Subcutaneous adipose tissue (tissue), 4 donors: Measurements from ENCODE around the gene INPP4B. TPM values are rescaled to one million over a fixed set of nuclear protein-coding genes. Genes with fewer than 3 reads are reported as not detected.

Source experiments
- CTCF ChIP-seq: fragments of 450-650 bp; IDR thresholded peaks from one replicate; pipeline ENCODE4 v1.5.1; 2016; ENCODE audit warnings: low read depth, mild to moderate bottlenecking, control low read depth, antibody characterized with exemption, moderate library complexity
- total RNA-seq, 4 donors: library from RNA; depleted of rRNA; stranded (reverse); fragments of >200 nt; gene quantifications; one replicate each; pipeline ENCODE4 v1.1.0, GENCODE V29; 2016

The INPP4B gene
- total RNA-seq, 4 donors from 2014 or later, result 14.3 to 28.1 (median 24.6) TPM

- TF ChIP-seq CTCF, result no peak
Observed at GRCh38 chr4:142311916-142312315, 534.2 kb downstream of the INPP4B start.

GRCh38 chr4:142309772-142310171, 536.3 kb downstream of the INPP4B start:
- no peak for TF ChIP-seq CTCF

- no peak for TF ChIP-seq CTCF
Observed at GRCh38 chr4:142307857-142308256, 538.2 kb downstream of the INPP4B start.

DNA sequence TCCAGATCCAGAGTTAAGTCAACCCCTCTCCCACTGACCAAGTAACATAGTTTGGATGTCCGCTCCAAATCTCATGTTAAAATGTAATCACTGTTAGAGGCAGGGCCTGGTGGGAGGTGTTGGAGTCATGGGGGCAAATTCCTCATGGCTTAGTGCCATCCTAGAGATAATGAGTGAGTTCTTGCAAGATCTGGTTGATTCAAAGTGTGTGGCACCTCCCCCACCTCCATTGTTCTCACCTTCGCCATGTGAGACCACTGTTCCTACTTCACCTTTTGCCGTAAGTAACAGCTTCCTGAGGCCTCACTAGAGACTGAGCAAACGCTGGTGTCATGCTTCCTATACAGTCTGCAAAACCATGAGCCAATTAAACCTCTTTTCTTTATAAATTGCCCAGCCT, 548.8 kb downstream of the INPP4B start:
- no peak for TF ChIP-seq CTCF

DNA sequence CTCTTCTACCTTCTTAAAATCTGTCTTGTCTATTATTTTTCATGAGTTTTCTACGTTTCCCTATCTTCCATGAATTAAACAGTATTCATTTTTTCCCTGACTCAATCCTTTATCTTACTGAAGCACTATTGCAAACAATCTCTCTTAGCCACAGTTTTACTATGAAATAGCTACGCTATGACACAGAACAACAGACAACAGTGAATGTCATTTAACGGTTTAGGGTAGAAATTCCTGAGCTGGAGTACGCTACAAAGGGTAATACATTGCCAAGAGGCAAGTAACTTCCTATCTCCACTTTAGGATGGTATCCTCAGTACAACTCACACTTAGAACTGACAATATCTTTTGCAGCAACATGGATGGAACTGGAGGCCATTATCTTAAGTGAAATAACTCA, 552.6 kb downstream of the INPP4B start:
- no peak for TF ChIP-seq CTCF

DNA sequence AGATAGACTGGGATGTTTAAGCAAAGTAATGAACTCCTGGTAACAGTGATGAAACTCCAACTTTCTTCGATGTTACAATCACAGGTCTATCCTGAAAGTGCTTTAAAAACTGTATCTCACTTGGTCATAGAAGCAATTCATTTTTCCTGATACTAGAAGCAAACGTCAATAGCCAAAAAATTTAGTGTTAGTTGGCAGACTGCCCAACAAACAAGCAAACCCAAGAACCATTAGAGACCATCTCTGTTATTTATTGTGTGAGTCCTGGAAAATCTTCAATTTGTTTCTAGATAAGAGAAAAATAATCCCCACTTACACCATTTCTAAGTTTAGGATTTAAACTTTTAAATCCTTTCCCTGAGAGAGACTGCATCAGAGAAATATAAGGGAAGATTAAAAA, 553.9 kb downstream of the INPP4B start:
- no peak for TF ChIP-seq CTCF

DNA sequence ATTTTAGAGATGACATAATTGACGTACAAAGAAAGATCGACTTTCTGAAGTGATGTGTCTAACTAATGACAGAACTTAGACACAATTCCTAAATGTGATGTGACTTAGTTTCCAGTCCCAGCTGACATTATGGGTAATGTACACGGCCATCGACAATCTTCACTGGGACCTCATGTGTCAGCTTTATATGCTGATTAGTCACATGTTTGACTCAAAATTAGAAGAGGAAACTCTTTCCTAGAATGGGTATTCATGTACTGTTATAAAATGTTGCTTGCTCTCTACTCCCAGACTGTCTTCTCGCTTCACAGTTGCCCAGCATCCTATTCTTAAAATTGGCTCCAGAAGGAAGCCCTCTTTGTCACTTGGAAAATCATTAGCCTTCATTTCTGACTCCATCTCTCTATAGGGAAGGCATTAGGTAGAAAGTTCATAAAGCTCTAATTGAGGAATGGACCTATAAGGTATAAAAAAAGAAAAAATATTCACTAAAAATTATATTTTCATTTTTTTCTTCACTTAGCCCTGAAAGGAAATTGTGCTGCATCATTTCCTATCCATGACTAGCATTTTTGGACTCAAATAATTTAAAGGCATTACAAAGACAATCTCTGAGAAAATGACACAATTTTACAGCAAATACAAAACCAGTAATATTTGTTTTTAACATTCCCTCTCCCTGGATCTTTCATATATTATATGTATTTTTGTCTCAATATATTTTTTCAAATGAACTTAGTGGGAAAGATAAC, 554.6 kb downstream of the INPP4B start:
- TF ChIP-seq CTCF, result no peak
